GM21381 (cell line): ENCODE data around the gene LACRT.
"Not testable (repeated sequence)": the region's sequence is repeated elsewhere in the genome, so short reads cannot be mapped to it uniquely, and the experiment has no call there.

ENCODE experiments used
- ATAC-seq: cut with Tn5 transposase; IDR thresholded peaks from one replicate; pipeline ENCODE4 v1.9.1; 2021; ENCODE audit warnings: mild to moderate bottlenecking, moderate library complexity; ENCODE audit not compliant: unreplicated experiment

Gene LACRT

GRCh38 chr12:54639112-54639511 is 4.4 kb upstream of the LACRT start:
- ATAC-seq, result not testable (repeated sequence)

- ATAC-seq, result no peak
Observed at GRCh38 chr12:54631988-54632728, 2.5 kb downstream of the LACRT start.

- no peak for ATAC-seq
Observed at GRCh38 chr12:54631551-54631950, 3.1 kb downstream of the LACRT start.

- ATAC-seq, result no peak
Observed at GRCh38 chr12:54629925-54630324, 4.8 kb downstream of the LACRT start.

GRCh38 chr12:54628186-54628846 is 6.4 kb downstream of the LACRT start:
- no peak for ATAC-seq

- ATAC-seq, result no peak
Observed at GRCh38 chr12:54627304-54627703, 7.4 kb downstream of the LACRT start.

GRCh38 chr12:54625598-54625997 is 9.1 kb downstream of the LACRT start:
- no peak for ATAC-seq

- no peak for ATAC-seq
Observed at GRCh38 chr12:54624315-54625279, 10.1 kb downstream of the LACRT start.

GRCh38 chr12:54622463-54623183 is 12.1 kb downstream of the LACRT start:
- ATAC-seq, result no peak

- ATAC-seq, result no peak
Observed at GRCh38 chr12:54616933-54617680, 17.6 kb downstream of the LACRT start.

GRCh38 chr12:54612225-54612750 is 22.4 kb downstream of the LACRT start:
- ATAC-seq, result no peak

- no peak for ATAC-seq
Observed at GRCh38 chr12:54611715-54612149, 23.0 kb downstream of the LACRT start.

- ATAC-seq, result no peak
Observed at GRCh38 chr12:54608769-54609168, 25.9 kb downstream of the LACRT start.

- ATAC-seq, result no peak
Observed at GRCh38 chr12:54608156-54608555, 26.5 kb downstream of the LACRT start.

GRCh38 chr12:54606556-54606955 is 28.1 kb downstream of the LACRT start:
- no peak for ATAC-seq

- ATAC-seq, result no peak
Observed at GRCh38 chr12:54605138-54605970, 29.3 kb downstream of the LACRT start.

GRCh38 chr12:54604436-54604835 is 30.3 kb downstream of the LACRT start:
- no peak for ATAC-seq

GRCh38 chr12:54603872-54604271 is 30.8 kb downstream of the LACRT start:
- no peak for ATAC-seq
